ENCODE measurements around the gene BZW1.
"Not testable (repeated sequence)": the region's sequence is repeated elsewhere in the genome, so short reads cannot be mapped to it uniquely, and the experiment has no call there.

The BZW1 gene

GRCh38 chr2:200794143-200794542 is 17.6 kb upstream of the BZW1 start:
- no peak for DNase-seq

GRCh38 chr2:200795028-200795440 is 16.7 kb upstream of the BZW1 start:
- no peak for DNase-seq

GRCh38 chr2:200796561-200796960 is 15.1 kb upstream of the BZW1 start:
- no peak for DNase-seq

GRCh38 chr2:200797242-200797770 is 14.4 kb upstream of the BZW1 start:
- DNase-seq, result no peak

GRCh38 chr2:200798514-200798913 is 13.2 kb upstream of the BZW1 start:
- no peak for DNase-seq

- no peak for DNase-seq
These were observed 11.3 kb upstream of the BZW1 start for GRCh38 chr2:200800458-200800857.

- DNase-seq, result not testable (repeated sequence)
These were observed 10.3 kb upstream of the BZW1 start for GRCh38 chr2:200801431-200801830.

GRCh38 chr2:200809506-200810251 is 2.0 kb upstream of the BZW1 start:
- no peak for DNase-seq

GRCh38 chr2:200810252-200810997 is 1.3 kb upstream of the BZW1 start:
- no peak for DNase-seq

GRCh38 chr2:200810998-200811332 is 745 bp upstream of the BZW1 start:
- no peak for DNase-seq

GRCh38 chr2:200812122-200813022 is 662 bp downstream of the BZW1 start:
- DNase-seq, result peak; percentile 78

GRCh38 chr2:200814276-200814815 is 2.6 kb downstream of the BZW1 start:
- DNase-seq, result peak; percentile 51

- no peak for DNase-seq
These were observed 3.2 kb downstream of the BZW1 start for GRCh38 chr2:200814917-200815316.

GRCh38 chr2:200818732-200819131 is 7.0 kb downstream of the BZW1 start:
- DNase-seq, result not testable (repeated sequence)

GRCh38 chr2:200820573-200821234 is 9.0 kb downstream of the BZW1 start:
- no peak for DNase-seq

GRCh38 chr2:200821686-200822245 is 10.1 kb downstream of the BZW1 start:
- no peak for DNase-seq

GRCh38 chr2:200828104-200828503 is 16.4 kb downstream of the BZW1 start:
- DNase-seq, result no peak

- no peak for DNase-seq
These were observed 17.0 kb downstream of the BZW1 start for GRCh38 chr2:200828572-200829257.

- DNase-seq, result no peak
These were observed 17.5 kb downstream of the BZW1 start for GRCh38 chr2:200829258-200829655.

- no peak for DNase-seq
These were observed 23.0 kb downstream of the BZW1 start for GRCh38 chr2:200834701-200835100.

- DNase-seq, result no peak
These were observed 27.8 kb downstream of the BZW1 start for GRCh38 chr2:200839513-200839912.

All from stimulated activated CD8-positive, alpha-beta memory T cell treated with anti-CD3 and anti-CD28 coated beads, Interleukin-4, amount 100 ng/mL, for 48 hours (primary cell).